ENCODE data around the gene PLAA.
"Not testable (repeated sequence)": the region's sequence is repeated elsewhere in the genome, so short reads cannot be mapped to it uniquely, and the experiment has no call there.

The PLAA gene

DNA sequence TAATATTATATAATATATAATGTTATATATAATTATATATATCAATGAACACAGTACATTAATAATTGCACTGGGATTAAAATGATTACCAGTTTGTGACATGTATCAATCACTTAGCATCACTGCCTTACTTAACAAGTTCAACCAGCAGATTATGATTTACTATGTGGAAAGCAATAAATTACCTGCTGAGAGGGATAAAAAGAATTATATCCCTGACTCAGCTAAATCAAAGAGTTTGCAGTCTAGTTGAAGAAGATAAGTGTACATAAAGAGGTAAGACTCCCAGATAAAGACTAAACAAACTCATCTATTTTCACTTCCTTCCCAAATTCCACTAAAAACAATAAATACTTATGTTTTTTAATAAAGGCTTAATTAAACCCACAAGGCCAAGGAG lies 11.2 kb downstream of the PLAA start:
- DNase-seq (ENCODE audit: low read depth in 2 of 2, low spot score in 1 of 2) = no peak

DNA sequence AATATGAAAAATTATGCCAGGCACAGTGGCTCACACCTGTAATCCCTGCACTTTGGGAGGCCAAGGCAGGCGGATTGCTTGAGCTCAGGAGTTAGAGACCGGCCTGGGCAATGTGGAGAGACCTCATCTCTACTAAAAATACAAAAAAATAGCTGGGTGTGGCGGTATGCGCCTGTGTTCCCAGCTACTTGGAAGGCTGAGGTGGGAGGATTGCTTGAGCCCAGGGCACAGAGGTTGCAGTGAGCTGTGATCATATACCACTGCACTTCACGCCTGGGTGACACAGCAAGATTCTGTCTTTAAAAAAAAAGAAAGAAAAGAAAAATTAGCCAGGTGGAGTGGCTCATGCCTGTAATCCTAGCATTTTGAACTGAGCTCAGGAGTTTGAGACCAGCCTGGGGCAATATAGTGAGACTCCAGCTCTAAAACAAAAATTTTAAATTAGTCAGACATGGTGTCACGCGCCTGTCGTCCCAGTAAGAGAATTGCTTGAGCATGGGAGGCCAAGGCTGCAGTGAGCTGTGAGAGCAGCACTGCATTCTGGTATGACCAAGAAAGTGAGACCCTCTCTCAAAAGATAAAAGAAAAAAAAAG lies 18.0 kb downstream of the PLAA start:
- no peak for DNase-seq (ENCODE audit: low read depth in 2 of 2, low spot score in 1 of 2)

DNA sequence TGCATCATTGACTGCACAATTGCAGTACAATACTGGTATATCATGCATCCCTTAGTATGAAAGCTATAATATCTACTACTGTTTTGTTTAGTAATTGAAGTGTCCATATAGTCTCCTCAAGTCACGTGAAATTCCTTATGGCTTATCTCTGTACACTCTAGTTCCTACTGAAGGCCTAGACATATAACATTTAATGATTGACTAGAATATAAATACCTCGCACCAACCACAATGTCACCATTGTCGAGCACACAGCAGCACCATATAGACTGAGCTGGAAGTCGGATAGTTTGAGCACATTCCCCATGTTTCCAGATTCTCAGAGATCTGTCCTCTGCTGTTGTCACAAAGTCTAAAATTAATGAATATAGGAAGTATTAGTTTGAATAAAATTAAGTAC lies 21.4 kb downstream of the PLAA start:
- DNase-seq (ENCODE audit: low read depth in 2 of 2, low spot score in 1 of 2) = no peak

DNA sequence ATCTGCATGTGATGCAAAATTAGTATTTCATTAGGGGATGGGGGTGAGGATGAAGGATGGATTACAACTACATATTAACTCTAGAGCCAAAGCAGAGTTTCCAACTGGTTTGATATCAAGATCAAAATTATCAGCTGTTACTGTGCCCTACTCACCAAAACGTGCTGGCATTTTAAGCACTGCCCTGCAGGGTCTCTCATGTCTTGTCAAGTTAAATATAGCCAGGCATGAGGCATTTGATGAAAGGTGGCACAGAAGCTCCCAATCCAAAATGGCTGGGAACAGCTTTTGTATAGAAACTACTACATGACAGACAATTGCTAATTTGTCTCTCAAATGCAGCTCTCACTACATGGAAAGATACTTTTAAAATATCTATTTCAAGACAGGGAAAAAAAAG lies 27.3 kb downstream of the PLAA start:
- no peak for DNase-seq (ENCODE audit: low read depth in 2 of 2, low spot score in 1 of 2)

DNA sequence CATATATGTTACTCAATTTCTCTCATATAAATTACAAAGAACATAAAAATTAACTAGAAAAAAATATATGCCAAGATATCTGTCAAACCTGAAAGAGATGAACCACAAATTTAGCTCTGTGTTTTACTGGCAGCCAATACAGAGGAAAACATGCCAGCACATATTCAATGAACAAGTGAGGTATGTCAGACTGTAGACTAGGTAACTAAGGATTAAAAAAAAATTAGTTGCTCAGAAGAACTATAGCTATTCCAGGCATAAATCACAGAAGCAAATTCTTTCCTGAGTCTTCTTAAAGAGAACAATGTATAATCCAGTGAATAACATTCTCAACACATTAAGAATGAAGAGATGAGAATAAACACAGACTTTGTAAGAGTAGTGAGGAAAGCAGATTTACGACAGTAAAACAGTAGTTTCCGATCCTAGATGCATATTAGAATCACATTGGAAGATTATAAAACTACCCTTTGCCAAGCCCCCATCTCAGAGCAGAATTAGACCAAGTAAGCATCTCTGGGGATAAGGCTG lies 33.8 kb downstream of the PLAA start:
- no peak for DNase-seq (ENCODE audit: low read depth in 2 of 2, low spot score in 1 of 2)

DNA sequence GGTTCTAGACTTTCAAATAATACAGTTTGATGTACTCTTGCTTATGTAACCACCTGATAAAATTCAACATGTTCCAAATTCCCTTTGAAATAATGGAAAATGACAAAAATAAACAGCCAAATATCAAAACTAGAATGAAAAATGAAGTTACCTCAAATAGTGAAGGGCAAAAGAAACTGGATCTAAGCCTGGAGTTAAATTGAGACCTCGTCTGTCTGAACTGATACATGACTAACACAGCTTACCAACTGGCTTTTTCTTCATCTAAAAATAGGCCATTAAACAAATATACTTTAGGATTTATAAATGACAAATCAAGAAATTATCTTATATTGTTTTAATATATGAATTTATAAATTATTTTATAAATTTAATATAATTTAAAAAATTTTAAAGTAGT lies 42.4 kb downstream of the PLAA start:
- no peak for DNase-seq (ENCODE audit: low read depth in 2 of 2, low spot score in 1 of 2)

DNA sequence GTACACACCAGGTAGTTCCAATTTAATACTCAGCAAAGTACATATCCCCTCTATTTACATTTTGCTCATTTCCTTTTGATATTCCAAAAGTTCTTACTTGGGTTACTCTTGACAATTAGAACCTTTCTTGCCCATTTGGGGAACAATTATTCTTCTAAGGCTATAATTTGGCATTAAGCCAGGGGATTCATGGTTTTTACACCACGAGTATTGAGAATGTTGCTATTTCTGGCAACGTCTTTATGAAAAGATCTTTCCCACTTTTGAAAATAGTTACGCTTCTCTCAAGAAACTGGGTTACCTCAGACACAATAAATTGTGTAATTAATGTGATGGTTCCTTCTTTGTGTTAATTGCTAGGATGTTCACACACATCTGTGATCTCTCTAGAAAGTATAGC lies 43.0 kb downstream of the PLAA start:
- DNase-seq (ENCODE audit: low read depth in 2 of 2, low spot score in 1 of 2) = no peak

DNA sequence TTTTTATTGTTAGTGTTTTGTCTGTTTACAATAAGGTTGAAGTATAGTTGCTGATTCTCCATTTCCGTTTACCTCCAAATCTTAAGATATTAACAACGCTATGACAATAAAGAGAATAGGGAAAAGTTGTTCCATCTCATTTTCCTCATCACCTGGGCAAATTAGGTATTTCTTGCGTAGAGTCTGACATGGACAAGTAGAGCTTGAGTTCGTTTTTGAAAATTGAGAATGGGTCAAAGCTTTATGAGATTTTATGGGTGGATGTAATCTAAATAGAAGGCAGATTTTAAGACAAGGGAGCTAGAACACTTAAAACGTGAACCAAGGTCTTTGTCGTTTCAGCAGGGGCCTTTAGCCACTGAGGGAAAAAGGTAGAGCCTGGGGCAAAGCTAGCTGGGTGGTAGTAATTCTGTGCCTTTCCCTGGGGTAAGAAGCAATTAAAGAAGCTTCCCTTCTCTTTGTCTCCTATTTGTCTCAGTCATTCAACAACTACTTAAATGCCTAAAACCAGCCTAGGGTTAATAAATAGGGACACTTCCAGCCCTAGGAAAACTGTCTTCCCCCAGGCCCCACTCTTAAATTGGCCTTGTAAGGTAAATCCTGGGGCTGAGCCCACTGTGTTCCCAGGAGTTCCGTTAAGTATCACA lies 53.9 kb downstream of the PLAA start:
- no peak for DNase-seq (ENCODE audit: low read depth in 2 of 2, low spot score in 1 of 2)

DNA sequence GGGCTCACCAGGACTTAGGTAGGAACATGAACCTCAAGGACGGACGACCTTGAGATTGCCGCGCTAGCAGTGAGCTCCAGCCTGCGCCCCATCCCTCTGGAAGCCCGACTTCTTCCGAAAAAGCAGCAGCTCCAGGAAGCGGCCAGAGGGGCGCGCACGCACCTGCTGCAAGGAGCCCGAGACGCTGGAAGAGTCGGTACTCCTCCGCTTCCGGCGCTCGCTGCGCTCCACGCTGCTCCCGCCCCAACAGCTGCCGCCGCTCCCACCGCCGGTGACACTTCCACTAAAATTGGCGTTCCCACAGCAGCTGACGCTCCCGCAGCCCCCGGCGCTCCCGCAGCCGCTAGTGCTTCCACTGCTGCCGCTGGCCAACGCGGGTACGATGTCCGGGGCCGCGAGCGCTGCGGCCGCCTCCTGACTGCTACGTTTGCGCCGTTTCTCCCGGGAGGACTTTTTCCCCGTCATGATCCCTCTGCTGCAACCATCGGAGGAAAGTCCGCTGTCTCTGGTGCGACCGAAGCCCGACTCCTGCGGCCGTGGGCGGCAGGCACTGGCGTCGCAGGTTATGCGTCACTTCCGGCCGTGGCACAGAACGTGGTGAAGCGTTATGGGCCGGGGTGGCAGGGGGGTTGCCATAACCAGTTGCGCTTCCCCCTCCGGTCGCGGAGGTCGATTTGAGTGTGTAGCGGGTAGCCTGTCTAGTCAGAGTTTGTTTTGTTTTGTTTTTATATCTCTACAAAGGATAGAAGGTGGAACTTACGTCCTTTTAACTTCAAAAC lies 54.6 kb downstream of the PLAA start, which contains the start of gene CAAP1:
CAAP1 (minus strand) TSS at position 552 of the 779 bp plus-strand sequence; CDS start at position 465, 87 bp downstream.
- peak; percentile 84 to 89 for DNase-seq (ENCODE audit: low read depth in 2 of 2, low spot score in 1 of 2)

DNA sequence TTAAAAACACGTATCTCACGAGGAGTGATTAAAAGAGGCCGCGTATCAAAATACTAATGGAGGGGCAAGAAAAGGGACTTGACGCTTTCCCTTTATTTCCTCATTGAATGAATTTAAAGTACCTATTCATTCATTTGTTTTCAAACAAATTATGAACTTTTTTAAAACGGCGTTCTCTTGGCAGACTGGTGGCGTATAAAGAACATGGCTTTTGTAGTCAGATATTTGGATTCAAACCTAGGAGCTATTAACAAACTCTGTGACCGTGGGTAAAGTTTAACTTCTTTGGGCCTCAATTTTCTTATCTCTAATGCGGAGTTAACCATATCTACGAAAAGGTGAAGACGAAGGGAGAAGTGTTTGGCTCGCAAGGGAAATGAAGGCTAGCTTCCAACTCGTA lies 55.3 kb downstream of the PLAA start:
- no peak for DNase-seq (ENCODE audit: low read depth in 2 of 2, low spot score in 1 of 2)

DNA sequence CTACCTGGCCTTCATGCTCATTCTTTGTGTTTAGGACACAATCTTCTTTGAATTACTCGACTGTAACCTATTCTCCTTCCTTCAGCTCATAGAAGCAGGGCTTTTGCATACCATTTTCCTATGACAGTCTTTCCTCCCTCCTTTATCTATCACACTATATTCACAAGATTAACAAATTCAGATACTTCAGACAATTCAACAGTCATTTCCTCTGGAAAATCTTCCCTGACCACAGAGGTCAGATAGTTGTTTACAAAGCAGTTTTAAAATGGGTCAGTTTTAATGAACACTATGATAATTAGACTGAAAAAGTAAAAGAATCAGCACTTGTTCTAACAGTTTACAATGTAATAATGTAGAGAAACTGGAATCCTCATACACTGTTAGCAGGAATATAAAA lies 58.8 kb downstream of the PLAA start:
- no peak for DNase-seq (ENCODE audit: low read depth in 2 of 2, low spot score in 1 of 2)

DNA sequence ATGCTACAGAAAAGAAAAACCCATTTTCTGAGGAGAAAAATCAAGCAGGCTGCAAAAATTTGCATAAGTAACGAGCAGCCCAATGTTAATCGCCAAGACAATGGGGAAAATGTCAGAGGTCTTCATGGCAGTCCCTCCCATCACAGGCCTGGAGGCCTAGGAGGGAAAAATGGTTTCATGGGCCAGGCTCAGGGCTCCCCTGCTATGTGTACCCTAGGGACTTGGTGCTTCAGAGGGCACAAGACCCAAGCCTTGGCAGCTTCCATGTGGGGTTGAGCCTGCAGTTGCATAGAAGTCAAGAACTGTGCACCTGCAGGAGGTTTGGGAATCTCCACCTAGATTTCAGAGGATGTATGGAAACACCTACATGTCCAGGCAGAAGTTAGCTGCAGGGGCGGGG lies 64.9 kb downstream of the PLAA start:
- DNase-seq (ENCODE audit: low read depth in 2 of 2, low spot score in 1 of 2) = no peak

DNA sequence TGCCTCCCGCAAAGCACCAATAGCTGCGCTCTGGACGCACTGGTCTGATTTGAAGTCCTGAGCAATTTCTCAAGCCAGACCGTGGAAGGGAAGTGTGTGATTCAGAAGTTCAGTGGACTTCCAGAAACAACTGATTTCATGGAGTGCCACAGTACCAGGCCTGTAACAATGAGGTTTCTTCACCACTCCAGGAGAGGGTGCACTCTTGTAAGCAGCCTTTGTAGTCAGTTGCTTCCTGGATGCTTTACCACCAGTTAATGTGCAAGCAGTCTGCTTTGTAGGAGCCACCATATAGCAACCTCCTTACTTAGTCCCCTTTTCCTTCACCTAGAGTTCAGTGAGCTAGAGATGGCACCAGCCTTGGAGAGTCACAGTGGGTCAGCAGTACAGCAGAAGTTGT lies 66.8 kb downstream of the PLAA start:
- DNase-seq (ENCODE audit: low read depth in 2 of 2, low spot score in 1 of 2) = no peak

DNA sequence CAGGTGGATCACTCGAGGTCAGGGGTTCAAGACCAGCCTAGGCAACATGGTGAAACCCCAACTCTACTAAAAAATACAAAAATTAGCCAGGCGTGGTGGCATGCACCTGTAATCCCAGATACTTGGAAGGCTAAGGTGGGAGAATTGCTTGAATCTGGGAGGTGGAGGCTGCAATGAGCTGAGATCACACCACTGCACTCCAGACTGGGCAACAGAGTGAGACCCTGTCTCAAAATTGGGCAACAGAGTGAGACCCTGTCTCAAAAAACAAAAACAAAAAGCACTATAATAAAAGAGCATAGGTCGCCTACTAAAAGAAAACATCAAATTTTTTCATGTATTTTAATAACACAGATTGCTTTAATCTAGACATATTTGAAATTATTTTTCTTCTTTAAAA lies 71.9 kb downstream of the PLAA start:
- DNase-seq (ENCODE audit: low read depth in 2 of 2, low spot score in 1 of 2) = not testable (repeated sequence)

DNA sequence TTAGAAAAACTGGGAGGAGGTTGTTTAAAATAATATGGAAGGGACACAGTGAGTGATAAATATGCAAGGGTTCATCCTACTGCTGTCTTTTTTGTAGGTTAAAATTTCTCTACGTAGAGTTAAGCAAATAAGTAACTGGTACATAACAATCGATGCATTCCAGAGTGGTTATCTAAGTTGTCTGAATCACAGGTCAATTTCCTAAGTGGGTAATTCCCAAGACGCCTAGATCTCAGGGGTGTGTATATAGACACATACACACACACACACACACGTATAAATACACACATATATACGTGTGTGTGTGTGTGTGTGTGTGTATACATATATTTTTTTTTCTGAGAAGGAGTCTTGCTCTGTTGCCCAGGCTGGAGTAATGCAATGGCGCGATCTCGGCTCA lies 76.8 kb downstream of the PLAA start:
- DNase-seq (ENCODE audit: low read depth in 2 of 2, low spot score in 1 of 2) = no peak

DNA sequence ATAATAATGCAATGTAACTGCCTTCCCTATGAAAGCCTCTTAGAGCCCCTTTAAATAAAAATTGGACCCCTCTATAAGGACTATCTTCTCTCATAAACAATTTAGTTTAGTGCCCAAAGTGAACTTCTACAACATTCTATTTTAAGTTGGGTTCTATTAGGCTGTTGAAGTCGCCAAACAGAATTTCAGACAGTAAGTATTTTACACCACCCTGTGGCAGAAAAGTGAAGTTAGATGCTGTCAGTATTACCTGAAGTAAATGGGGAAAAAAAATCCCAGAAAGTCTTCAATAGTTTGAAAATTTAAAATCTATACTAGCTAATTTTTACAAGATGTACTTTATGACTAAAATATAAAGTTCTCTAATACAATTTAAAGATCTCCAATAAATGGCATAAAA lies 84.0 kb downstream of the PLAA start:
- no peak for DNase-seq (ENCODE audit: low read depth in 2 of 2, low spot score in 1 of 2)

DNA sequence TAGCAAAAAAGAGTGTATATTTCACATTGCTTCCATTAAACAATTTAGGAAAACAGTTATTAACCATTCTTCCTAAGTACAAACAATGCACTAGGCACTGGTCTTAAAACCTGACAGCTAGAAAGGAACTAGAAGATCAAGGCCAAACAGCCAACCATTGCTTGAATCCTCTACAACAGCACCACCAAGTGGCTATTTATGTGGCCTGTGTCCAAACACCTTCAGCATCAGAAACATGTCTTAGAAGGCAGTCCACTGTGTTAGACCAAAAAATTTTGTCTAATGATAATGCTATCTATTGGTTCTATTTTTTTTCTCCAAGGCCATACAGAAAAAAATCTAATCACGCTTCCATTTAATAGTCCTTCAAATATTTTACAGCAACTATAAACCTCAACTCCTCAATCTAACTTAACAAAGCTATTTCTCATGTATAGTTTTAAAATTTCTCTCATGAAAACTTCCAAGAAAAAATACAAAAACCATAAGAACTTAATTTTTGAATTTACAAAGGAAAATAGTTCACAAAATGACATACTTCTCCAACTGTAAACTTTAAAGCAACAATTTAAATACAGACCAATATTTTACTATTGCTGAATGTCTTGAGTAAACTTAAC lies 90.5 kb downstream of the PLAA start:
- no peak for DNase-seq (ENCODE audit: low read depth in 2 of 2, low spot score in 1 of 2)

Measured in stimulated activated CD8-positive, alpha-beta memory T cell treated with anti-CD3 and anti-CD28 coated beads, Interleukin-4, amount 100 ng/mL, for 1 hour (primary cell).